K562 (cell line): Measurements from ENCODE around the gene TRANK1. TPM values are rescaled to one million over a fixed set of nuclear protein-coding genes. Genes with fewer than 3 reads are reported as not detected.

Experiments used
- CBFA2T3 ChIP-seq: fragments of 450-650 bp; IDR thresholded peaks from 2 replicates; pipeline ENCODE4 v1.6.1; 2017
- CBX3 ChIP-seq, 2 experiments: IDR thresholded peaks; 1 replicate in 1 of 2; 2 replicates in 1 of 2; pipeline ENCODE4 v1.6.1; 2012; ENCODE audit warnings: inconsistent platforms in 2 of 2, low read length in 2 of 2, borderline replicate concordance in 1 of 2, control low read depth in 1 of 2
- FOXK2 ChIP-seq, 2 experiments: fragments of 450-650 bp; IDR thresholded peaks in 1 of 2; conservative IDR thresholded peaks in 1 of 2; 2 replicates each; pipeline ENCODE4 v1.6.1; 2016; ENCODE audit warnings: low read depth in 2 of 2, mild to moderate bottlenecking in 1 of 2
- HDAC1 ChIP-seq, 2 experiments: fragments of 450-650 bp; IDR thresholded peaks; 2 replicates each; pipeline ENCODE4 v1.6.1; 2016 to 2017; ENCODE audit warnings: inconsistent platforms in 1 of 2, mild to moderate bottlenecking in 1 of 2, moderate library complexity in 1 of 2
- KAT7 ChIP-seq: sonication (generic); formaldehyde crosslinking; IDR thresholded peaks from 2 replicates; pipeline ENCODE4 v1.8.0; 2022; ENCODE audit warnings: missing genetic modification reagents, mild to moderate bottlenecking, borderline replicate concordance
- L3MBTL2 ChIP-seq: fragments of 450-650 bp; IDR thresholded peaks from 2 replicates; pipeline ENCODE4 v1.6.1; 2016; ENCODE audit warnings: mild to moderate bottlenecking, moderate library complexity
- LEF1 ChIP-seq: fragments of 450-650 bp; IDR thresholded peaks from 2 replicates; pipeline ENCODE4 v1.6.1; 2016; ENCODE audit warnings: mild to moderate bottlenecking
- NCOA1 ChIP-seq: fragments of 450-650 bp; IDR thresholded peaks from 2 replicates; pipeline ENCODE4 v1.6.1; 2016; ENCODE audit warnings: low read depth
- PHF8 ChIP-seq: fragments of 200-600 bp; sonication (generic); IDR thresholded peaks from 2 replicates; pipeline ENCODE4 v1.6.1; 2012; ENCODE audit warnings: mixed run types, mild to moderate bottlenecking, inconsistent platforms, low read length, moderate library complexity, borderline replicate concordance
- SMAD3 ChIP-seq: fragments of 450-650 bp; formaldehyde crosslinking; conservative IDR thresholded peaks from 2 replicates; pipeline ENCODE4 v1.4.0; 2020; ENCODE audit warnings: mild to moderate bottlenecking
- TCF3 ChIP-seq: sonication (generic); formaldehyde crosslinking; IDR thresholded peaks from 2 replicates; pipeline ENCODE4 v1.4.0; 2020; ENCODE audit warnings: mild to moderate bottlenecking, missing genetic modification reagents
- polyA plus RNA-seq, 8 experiments: library from polyadenylated mRNA; depleted of rRNA in 4 of 8; stranded (reverse) in 5 of 8; unstranded in 3 of 8; fragments of >200 nt; fragmentation: Nextera tagmentation in 2 of 8; fragmentation: Illumina TruSeq in 1 of 8; extraction: Ambion mirVana in 2 of 8; extraction: Trizol in 1 of 8; gene quantifications; 2 replicates each; pipeline versions ENCODE4 v1.2.1 to v1.2.3, GENCODE V29; 2011 to 2014; ENCODE audit warnings: inconsistent platforms in 1 of 8, missing spikeins in 1 of 8
- total RNA-seq, 7 experiments: library from RNA; depleted of rRNA in 6 of 7; stranded (reverse); fragments of >200 nt in 6 of 7; fragmentation: Illumina TruSeq in 2 of 7; extraction: Trizol in 2 of 7; gene quantifications; 2 replicates each; pipeline versions ENCODE4 v1.2.1 to v1.2.3, GENCODE V29; 2011 to 2021; ENCODE audit warnings: low replicate concordance in 1 of 7
- TF ChIP-seq, protein P1 (sequence below): fragments of 450-650 bp; IDR thresholded peaks from 2 replicates; pipeline ENCODE4 v1.6.1; 2016
- TF ChIP-seq, protein P2 (sequence below): fragments of 450-650 bp; conservative IDR thresholded peaks from 2 replicates; pipeline ENCODE4 v1.6.1; 2016; ENCODE audit warnings: missing genetic modification characterization, low read depth, mild to moderate bottlenecking, missing compliant biosample characterization, moderate library complexity
- TF ChIP-seq, protein P3 (sequence below): fragments of 150-350 bp; IDR thresholded peaks from 2 replicates; pipeline ENCODE4 v1.6.1; 2014; ENCODE audit warnings: low read depth, mild to moderate bottlenecking, low read length, borderline replicate concordance
- TF ChIP-seq, protein P4 (sequence below), 2 experiments: IDR thresholded peaks in 1 of 2; conservative IDR thresholded peaks in 1 of 2; 2 replicates each; pipeline ENCODE4 v1.6.1; 2016; ENCODE audit warnings: low read depth in 2 of 2, mild to moderate bottlenecking in 1 of 2, missing compliant biosample characterization in 1 of 2, missing genetic modification characterization in 1 of 2, moderate library complexity in 1 of 2
- TF ChIP-seq, protein P5 (sequence below): fragments of 450-650 bp; IDR thresholded peaks from 2 replicates; pipeline ENCODE4 v1.6.1; 2016; ENCODE audit warnings: antibody characterized with exemption

Gene TRANK1
- total and polyA plus RNA-seq, 9 of the 15 experiments (the other 6 are each of a cell fraction or from before 2014, with no cell fraction given), result 0.41 to 5.3 (median 2.1) TPM

DNA sequence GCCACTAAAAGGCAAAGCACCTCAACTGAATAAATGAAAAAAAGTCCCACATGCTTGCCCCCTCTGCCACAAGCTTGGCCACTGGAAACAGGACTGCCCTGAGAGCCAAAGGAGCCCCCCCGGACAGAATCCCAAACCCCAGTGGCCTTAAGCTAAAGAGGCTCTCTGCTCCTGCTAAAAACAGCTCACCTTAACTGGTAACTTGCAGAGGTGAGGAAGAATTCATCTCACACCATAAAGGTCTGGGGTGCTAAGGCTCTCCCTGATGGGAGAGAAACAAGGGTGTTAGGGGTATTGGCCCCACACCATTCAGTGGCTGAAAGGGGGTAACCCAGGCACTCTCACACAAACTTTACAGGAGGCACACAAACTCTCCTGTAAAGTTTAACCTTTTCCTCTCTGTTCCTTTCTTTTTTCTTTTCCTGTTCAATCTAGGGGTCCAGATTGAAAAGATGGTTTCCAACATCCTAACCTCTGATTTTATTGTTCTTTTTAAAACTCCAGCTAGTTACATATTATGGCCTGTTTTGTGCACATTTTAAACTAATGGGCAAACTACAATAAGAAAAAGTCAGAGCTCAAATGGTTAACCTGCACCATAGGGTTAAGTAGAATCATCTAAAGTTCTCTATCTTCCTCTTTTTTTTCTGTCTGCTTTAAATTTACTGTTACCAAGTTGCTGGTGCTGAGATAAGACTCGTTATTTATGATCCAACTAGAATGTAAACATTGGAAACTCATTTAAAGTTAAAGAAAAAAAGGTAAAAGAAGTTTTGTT is 19.9 kb downstream of the TRANK1 start (continued):
- TF ChIP-seq, protein P1, sequence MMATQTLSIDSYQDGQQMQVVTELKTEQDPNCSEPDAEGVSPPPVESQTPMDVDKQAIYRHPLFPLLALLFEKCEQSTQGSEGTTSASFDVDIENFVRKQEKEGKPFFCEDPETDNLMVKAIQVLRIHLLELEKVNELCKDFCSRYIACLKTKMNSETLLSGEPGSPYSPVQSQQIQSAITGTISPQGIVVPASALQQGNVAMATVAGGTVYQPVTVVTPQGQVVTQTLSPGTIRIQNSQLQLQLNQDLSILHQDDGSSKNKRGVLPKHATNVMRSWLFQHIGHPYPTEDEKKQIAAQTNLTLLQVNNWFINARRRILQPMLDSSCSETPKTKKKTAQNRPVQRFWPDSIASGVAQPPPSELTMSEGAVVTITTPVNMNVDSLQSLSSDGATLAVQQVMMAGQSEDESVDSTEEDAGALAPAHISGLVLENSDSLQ, result peak; percentile 90
- TF ChIP-seq TCF3 (CRISPR knock-in tag) (peak; percentile 45; the same call in 1 of the 2 replicates), SMAD3 (CRISPR knock-in tag) (no peak; the same call in 1 of the 2 replicates), KAT7 (CRISPR knock-in tag) (peak; percentile 56; the same call in 1 of the 2 replicates), HDAC1 (IDR thresholded peaks at IDR 0.05) (no peak), L3MBTL2 (peak; percentile 22; the same call in 1 of the 2 replicates), PHF8 (peak; percentile 17; the same call in 1 of the 2 replicates), FOXK2 (conservative IDR thresholded peaks at IDR 0.05 in 1 of 2, IDR thresholded peaks at IDR 0.05 in 1 of 2; ENCODE audit: low read depth in 2 of 2) (peak; percentile 84 to 92), NCOA1 (peak; percentile 60; the same call in 1 of the 2 replicates), CBFA2T3 (peak; percentile 44; the same call in 1 of the 2 replicates), LEF1 (peak; percentile 85; the same call in 1 of the 2 replicates), CBX3 (IDR thresholded peaks at IDR 0.05; ENCODE audit: borderline replicate concordance in 1 of 2, low read length in 2 of 2) (no peak)
- TF ChIP-seq, protein P2, sequence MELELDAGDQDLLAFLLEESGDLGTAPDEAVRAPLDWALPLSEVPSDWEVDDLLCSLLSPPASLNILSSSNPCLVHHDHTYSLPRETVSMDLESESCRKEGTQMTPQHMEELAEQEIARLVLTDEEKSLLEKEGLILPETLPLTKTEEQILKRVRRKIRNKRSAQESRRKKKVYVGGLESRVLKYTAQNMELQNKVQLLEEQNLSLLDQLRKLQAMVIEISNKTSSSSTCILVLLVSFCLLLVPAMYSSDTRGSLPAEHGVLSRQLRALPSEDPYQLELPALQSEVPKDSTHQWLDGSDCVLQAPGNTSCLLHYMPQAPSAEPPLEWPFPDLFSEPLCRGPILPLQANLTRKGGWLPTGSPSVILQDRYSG (tag), result peak; percentile 58; the same call in 1 of the 2 replicates
- TF ChIP-seq, protein P3, sequence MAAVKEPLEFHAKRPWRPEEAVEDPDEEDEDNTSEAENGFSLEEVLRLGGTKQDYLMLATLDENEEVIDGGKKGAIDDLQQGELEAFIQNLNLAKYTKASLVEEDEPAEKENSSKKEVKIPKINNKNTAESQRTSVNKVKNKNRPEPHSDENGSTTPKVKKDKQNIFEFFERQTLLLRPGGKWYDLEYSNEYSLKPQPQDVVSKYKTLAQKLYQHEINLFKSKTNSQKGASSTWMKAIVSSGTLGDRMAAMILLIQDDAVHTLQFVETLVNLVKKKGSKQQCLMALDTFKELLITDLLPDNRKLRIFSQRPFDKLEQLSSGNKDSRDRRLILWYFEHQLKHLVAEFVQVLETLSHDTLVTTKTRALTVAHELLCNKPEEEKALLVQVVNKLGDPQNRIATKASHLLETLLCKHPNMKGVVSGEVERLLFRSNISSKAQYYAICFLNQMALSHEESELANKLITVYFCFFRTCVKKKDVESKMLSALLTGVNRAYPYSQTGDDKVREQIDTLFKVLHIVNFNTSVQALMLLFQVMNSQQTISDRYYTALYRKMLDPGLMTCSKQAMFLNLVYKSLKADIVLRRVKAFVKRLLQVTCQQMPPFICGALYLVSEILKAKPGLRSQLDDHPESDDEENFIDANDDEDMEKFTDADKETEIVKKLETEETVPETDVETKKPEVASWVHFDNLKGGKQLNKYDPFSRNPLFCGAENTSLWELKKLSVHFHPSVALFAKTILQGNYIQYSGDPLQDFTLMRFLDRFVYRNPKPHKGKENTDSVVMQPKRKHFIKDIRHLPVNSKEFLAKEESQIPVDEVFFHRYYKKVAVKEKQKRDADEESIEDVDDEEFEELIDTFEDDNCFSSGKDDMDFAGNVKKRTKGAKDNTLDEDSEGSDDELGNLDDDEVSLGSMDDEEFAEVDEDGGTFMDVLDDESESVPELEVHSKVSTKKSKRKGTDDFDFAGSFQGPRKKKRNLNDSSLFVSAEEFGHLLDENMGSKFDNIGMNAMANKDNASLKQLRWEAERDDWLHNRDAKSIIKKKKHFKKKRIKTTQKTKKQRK, result no peak
- TF ChIP-seq, protein P4, sequence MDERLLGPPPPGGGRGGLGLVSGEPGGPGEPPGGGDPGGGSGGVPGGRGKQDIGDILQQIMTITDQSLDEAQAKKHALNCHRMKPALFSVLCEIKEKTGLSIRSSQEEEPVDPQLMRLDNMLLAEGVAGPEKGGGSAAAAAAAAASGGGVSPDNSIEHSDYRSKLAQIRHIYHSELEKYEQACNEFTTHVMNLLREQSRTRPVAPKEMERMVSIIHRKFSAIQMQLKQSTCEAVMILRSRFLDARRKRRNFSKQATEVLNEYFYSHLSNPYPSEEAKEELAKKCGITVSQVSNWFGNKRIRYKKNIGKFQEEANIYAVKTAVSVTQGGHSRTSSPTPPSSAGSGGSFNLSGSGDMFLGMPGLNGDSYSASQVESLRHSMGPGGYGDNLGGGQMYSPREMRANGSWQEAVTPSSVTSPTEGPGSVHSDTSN (CRISPR knock-in tag; IDR thresholded peaks at IDR 0.05; ENCODE audit: low read depth), result no peak
- TF ChIP-seq, protein P4 (tag; conservative IDR thresholded peaks at IDR 0.05; ENCODE audit: low read depth), result peak; percentile 98
- TF ChIP-seq, protein P5, sequence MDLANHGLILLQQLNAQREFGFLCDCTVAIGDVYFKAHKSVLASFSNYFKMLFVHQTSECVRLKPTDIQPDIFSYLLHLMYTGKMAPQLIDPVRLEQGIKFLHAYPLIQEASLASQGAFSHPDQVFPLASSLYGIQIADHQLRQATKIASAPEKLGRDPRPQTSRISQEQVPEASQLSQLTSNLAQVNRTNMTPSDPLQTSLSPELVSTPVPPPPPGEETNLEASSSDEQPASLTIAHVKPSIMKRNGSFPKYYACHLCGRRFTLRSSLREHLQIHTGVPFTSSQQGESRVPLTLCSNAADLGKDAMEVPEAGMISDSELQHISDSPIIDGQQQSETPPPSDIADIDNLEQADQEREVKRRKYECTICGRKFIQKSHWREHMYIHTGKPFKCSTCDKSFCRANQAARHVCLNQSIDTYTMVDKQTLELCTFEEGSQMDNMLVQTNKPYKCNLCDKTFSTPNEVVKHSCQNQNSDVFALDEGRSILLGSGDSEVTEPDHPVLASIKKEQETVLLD, result 0 out of 2 replicates have a peak, but pooled peaks have one; percentile 14
